NCI-H82 (cell line): ENCODE results near the gene TTYH3.

Experiments used
- DNase-seq: peaks from one replicate; lab custom pipeline; 2025; lab: John Stamatoyannopoulos, UW

Gene TTYH3

DNA sequence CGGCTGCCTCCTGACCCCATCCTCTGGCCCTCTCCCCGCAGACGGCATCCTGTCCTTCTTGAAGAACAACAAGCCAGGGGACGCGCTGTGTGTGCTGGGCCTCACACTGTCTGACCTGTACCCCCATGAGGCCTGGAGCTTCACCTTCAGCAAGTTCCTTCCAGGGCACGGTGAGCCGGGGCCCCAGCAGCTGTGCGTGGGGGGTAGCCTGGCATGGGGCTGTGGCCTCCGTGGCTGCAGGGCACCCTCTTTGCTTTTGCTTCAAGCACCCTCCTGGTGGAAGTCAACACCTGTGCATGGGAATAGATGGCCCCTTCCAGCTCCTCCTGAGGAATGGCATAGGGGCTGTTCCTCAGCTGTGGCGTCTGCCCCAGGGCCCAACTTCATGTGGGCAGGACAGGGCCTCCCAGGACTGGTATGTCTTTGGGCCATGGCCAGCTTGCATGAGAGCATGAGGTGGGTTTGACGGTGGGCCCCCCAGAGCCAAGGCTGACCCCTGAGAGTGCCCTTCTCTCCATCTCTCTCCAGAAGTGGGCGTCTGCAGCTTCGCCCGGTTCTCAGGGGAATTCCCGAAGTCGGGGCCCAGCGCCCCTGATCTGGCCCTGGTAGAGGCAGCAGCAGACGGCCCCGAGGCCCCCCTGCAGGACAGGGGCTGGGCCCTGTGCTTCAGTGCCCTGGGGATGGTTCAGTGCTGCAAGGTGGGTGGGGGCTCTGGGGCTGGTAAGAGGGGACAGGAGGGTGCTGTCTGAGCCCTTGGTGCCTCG, 76.9 kb downstream of the TTYH3 start:
- no peak for DNase-seq

DNA sequence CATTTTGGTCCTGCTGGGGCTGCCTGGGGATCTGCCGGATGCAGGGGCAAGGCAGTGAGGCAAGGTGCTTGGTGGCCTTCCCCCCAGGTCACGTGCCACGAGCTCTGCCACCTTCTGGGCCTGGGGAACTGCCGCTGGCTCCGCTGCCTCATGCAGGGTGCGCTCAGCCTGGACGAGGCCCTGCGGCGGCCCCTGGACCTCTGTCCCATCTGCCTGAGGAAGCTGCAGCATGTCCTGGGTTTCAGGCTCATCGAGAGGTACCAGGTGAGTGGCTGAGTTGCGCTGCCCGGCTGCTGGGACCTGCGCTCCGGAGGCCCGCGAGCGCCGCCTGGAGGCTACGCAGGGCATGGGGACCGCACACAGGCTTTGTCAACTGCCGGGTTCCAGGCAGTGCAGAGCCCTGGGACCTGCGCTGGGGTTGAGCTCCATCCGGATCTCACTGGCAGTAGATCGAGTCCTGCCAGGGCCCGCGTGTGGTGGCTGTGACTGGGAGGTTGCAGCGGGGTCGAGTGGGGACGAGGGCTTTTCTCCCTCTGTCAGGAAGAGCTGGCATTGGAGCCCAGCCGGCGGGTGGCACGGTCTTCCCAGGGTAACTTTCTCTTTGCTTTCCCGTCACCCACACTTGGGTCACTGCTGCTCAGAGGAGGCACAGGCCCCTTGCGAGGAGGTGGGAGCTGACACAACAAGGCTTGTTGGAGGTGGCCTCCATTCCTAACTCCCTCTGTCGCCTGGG, 77.9 kb downstream of the TTYH3 start:
- peak; percentile 76 for DNase-seq

DNA sequence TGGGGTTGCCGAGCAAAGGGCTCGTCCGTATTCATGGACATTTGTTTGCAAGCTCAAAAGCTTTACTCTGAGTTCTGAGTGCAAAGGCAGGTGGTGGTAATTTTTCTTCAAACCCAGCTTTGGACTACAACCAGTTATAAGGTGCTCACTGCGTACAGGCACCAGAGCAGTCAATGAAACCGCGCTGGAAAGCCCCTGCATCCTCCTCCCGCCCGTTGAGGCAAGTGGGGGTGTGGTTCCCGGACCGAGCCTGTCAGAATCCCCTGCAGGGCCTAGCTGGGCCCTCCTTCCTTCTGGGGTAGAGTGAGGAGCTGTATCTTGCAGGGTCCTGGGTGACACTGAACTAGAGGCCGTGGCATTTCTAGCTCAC, 78.5 kb downstream of the TTYH3 start:
- DNase-seq, result no peak

DNA sequence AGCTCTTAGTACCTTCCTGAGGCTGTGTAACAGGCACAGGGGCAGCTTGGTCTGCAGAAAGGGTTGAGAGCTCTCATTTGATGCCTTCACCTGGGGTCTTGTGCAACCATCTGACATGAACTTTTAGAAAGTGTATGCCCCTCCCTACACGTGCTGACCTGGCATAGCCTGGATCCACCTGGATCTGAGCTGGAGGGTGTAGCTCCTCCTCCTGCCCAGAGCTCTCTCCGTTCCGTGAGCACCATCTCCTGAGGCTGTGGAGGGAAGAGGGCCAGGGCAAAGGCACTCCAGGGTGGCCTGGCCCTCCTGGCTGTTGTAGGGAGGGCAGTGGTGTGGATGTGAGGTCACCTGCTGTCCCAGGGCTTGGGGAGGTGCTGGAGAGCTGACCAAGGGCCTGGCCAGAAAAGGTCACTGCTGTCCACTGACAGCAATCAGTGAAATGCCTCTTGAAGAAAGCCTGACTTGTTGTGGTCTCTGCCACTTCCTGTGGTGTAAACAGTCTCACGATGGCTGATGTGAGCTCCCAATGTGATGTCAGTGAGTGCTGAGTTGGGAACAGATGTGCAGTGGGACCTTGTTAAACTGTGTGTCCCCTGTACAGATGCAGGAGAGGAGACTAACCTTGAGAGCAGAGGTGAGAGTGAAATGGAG, 79.2 kb downstream of the TTYH3 start:
- no peak for DNase-seq

DNA sequence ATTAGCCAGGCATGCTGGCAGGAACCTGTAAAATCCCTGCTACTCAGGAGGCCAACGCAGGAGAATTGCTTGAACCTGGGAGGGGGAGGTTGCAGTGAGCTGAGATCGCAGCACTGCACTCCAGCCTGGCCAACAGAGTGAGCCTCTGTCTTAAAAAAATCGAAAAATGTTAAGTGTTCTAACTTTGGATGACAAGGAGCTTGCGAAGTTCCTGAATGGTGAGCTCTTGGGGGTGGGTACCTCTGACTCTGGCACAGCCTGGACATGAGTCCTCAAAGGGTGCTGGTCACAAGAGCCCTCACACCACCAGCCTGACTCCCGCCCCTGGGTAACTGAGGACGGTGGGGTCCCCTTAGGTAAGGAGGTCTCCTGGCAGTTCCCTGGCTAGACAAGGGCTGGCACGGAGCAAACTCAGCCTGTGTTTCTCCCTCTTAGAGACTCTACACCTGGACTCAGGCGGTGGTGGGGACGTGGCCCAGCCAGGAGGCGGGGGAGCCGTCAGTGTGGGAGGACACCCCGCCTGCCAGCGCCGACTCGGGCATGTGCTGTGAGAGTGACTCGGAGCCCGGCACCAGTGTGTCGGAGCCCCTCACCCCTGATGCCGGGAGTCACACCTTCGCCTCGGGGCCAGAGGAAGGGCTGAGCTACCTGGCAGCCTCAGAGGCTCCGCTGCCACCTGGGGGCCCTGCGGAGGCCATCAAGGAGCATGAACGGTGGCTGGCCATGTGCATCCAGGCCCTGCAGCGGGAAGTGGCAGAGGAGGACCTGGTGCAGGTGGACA, 80.3 kb downstream of the TTYH3 start:
- no peak for DNase-seq

DNA sequence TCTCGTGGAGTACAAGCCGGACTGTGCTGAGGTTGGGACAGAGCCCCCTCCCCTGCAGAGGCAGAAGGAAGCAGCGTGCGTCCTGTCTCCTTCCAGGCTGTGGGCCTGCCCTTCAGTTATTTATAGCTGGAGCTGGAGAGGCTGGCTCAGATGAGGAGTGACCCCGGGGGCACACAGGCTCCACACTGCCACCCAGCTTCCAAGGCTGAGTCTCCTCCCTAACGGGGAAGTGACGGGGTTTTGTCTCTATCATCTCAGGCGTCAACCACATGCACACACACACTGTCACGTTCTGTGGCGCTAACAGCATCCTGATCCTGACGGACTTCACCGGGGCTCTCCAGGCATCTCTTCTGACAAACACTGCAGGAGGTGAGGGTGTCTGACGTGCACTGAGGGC, 81.6 kb downstream of the TTYH3 start:
- DNase-seq, result peak; percentile 26

DNA sequence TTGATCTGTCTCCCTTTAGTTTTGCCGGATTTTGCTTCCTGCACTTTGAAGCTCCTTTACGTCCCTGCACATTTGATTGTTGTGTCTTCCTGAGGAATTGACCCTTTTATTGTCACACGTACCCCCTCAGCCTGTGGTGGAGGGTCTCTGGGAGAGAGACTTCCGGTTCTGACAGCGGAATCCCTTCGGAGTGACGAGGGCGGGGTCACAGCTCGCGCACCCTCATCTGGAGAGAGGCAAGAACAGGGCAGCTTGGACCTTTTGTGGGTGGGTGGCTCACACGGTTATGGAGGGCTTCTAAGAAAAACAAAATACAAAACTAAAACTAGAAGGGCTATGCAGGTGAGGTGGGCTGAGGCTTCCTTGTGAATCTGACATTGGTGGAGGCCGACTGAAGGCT, 82.2 kb downstream of the TTYH3 start:
- no peak for DNase-seq
